HG03558 (cell line): ENCODE data around the gene RPS6KA2.

Source experiments
- ATAC-seq: cut with Tn5 transposase; IDR thresholded peaks from one replicate; pipeline ENCODE4 v1.9.1; 2021; ENCODE audit warnings: moderate number of reproducible peaks; ENCODE audit not compliant: unreplicated experiment; ENCODE audit errors: extremely low read depth

RPS6KA2 gene

DNA sequence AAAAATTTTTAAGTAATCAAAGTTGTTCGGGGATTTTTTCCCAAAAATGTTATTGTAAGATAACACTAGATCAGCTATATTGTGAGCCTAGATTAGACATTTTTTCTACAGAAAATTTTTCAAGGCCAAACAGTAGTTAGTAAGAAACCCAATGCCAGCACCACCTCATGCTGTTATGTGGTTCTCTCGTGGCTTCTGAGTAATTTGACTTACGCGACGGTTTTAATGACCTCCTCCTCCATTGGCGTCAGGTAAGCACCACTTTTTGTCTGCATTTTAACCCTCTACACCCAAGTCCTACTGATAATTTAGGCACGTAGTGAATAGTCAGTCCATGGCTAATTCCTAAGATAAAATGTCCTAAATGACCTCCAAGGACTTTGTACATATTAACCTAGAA, 9.7 kb downstream of the RPS6KA2 start:
- no peak for ATAC-seq

DNA sequence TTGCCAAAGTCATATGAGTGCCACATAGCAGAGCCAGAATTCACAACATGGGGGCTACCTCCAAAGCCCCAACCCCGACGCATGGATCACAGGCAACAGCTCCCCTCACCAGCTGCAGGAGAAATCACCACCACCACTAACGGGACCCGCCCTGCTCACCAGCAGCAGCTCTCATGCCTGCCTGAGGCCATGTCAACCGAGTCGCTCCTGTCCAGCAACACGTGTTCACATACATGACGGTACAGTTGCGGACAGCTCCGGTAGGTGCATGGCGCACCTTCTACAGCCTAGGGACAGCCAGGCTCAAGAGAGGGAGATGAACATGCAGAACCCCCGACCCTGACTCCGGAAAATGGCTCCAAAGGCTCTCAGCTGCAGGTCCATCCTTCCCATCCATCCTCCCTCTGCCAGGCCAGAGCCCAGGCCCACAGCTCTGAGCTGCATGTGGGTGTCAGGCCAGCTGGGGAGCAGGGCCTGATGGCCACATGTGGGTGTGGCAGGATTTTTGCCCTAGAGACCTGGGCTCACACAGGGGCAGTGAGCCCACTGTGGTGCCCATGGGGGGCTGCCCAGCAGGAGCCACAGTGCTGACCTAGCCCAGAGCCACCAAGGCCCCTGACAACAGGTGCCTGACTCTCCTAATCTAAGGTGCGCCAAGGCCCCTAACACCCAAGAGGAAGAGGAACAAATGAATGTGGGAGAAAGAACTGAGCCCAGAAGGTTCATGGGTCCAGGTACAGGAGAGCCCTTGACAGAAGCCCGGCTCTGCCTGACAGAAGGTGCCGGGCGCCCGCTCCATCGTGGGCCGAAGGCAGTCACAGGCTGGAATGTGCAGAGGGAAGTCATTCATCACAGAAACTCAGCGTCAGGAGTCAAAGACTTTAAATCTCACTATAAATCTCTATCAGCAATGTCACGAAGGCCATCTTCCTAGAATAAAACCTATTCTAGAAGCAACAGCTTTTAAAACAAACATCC, 10.5 kb downstream of the RPS6KA2 start:
- ATAC-seq = no peak

DNA sequence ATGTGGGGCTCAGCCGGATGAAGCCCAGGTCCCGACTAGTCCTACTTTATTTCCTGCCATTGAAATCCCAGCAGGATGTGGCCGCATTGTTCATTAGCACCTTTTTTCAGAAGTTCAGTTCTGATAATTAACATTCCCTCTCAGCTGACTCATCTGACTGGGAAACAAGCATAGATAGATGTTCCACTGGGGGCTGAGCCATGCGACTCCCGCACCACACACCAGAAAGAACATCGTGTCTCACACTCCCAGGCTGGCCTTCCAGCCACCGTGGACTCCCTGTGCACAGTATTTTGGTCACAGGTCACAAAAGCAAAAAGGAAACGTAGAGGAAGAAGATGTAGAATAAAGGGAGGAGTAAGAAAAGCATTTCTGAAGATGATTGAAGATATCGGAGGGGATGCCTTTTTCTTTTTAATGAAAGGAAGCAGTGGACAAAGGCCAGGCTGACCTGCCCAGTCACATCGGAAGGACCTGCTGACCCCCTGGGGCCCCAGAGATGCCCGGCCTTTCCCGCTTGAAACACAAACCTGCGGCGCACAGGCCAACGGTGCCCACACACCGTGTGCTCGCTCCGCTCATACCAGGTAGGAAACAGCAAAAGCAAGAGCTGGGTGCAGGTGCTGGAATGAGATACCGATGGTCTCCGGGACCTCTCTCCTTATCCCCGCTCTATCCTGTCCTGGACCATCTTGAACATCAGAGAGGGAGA, 11.8 kb downstream of the RPS6KA2 start:
- no peak for ATAC-seq

DNA sequence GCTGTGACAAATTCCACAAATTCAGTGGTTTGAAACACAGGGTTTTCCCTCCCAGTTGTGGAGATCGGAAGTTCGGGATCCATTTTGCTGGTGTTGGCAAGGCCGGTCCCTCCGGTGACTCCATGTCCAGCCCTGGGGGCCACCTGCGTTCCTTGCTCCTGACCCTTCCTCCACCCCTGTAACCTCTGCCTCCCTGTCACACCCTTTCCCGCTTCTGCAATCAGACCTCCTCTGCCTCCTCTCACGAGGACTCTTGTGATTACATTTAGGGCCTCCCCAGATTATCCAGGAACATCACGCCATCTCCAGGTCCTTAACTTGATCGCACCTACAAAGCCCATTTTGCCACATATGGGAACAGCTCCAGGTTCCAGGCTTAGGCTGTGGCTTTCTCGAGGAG, 12.5 kb downstream of the RPS6KA2 start:
- ATAC-seq = no peak

DNA sequence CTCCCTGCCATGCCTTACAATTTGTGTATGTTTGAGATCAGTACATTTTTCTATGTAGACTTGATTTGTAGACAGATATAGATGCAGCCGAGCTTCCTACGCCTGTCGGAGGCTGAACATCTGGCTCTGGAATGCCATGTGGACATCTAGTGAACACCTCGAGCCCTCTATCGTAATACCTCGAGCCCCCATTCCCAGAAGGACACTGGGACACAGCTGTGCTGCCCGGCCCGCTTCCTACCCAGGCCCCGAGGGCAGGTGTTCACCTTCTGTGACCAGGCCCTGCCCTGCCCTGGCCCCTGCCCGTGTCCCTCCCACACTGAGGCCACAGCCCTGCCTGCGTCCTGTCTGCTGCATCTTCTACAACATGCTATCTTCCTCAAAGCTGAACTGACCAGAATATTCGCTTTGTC, 12.9 kb downstream of the RPS6KA2 start:
- ATAC-seq = no peak

DNA sequence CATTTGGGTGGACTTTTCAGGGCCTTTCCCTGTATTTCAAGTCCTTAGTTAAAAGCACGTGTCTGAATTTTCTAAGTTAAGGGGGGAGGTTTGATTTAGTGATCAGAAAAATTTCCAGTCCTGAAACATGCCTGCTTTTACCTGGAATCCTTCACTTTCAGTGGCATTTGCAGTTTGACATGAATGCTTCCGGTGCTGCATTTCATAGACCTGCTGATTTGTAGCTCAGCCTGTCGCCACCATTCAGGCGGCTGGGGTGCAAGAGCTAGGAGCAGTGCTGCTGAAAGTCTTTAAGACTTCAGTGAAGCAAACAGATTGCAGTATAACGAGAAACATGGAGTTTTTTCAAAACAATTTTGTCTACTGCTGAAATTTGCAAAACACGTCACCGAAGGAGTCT, 14.0 kb downstream of the RPS6KA2 start:
- ATAC-seq = no peak

DNA sequence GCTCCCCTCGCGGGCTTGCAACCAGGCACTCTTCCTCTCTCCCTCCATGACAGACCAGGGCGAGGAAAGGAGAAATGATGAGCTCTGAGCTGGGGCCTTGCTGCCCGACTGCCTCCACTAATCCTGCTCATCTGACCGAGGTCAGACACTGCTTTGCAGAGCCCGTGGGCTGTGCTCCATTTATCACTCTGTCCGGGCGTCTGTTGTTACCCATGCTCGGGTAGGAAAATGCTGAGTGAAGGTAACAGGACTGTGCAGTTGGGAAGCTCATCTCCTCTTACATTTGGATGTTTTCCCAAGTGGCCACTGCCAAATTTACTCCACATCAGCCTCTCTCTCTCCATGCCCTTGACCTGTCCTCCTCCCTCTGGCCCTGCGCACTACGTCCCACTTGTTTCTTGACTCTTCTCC, 14.6 kb downstream of the RPS6KA2 start:
- ATAC-seq = no peak

DNA sequence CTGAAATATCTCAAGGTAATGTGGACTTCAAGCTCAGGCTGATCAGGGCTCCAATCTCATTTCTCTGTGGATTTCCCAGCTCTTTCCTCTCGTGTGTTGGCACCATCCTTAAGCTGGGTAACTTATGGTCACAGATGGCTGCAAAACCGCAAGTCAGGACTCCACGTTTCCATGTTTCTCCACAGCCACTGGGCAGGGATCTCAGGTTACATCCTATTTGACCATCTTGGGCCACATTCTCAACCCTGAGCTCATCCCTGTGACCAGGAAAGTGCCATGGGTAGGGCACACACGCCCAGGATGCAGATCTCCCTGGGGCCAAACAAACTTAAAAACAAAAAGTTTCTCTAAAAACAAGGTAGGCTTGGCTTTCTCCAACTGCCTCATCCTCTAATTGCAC, 15.4 kb downstream of the RPS6KA2 start:
- ATAC-seq = no peak

DNA sequence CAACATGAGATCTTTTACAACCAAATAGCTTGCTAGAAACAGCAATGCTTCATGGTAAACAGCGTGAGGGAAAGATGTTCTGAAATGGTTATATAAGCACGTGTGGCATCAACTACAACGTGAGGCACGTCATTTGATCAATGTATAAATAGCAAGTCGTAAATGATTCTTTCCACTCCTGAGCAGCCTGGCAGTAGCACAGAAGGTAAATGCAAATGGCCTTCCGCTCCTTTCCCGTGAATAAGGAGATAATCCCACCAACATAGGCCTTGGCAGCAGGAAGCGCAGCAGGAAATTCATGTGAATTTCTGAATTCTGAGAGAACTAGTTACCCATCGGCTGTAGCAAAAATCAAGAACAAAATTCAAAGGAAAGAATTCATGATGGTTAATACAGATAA, 17.0 kb downstream of the RPS6KA2 start:
- no peak for ATAC-seq

DNA sequence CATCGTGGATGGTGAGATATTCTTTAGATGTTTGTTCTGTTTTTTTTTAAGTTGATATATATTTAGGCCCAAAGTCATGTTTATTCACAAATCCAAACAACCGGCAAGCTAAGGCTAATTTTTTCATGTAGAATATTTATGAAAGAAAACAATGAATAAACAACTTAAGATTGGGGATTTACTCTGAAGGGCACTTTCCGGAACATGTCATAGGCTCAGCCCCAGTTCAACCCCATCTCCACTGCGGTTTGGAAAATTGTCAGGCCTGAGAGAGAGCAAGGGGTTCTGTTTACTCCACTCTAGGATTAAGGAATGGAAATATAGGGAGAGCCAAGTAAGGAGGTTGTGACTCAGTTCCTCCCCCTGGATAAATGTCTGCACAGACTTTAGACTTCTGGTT, 18.3 kb downstream of the RPS6KA2 start:
- ATAC-seq = no peak

DNA sequence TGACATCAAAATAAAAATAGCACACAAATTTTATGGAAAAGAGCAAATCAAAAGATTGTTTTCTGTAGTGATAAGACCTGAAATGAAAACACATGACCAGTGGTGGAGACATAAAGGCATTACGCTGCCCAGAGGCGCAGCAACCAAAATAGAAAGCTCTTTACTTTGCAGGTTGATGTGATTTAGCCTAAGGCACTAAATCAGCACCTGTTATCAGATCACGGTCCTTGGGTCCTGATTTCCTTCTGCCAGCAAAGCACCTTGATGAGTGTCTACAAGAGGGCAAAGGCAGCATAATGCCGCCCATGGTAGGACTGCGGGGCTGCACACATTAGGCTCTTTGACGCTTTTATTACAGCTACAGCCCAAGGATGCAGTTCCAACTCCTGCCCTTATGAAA, 21.3 kb downstream of the RPS6KA2 start:
- no peak for ATAC-seq

DNA sequence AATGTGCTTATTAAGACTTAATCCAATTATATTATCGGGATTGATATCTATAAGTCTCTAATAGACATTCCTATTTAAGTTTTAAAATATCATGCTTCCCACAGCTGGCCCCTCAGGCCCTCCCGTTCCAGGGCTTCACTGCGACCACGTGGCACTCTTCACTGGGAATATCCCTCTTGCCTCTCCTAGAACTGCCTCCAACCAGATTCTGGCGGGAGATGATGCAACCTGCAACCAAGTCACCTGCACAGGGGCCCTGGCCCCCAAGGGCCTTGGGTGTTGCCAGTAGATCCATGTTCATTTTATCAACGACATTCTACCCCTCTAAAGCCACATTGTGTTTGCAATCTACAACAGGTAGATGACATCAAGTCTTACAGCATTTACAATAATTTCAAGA, 22.1 kb downstream of the RPS6KA2 start:
- no peak for ATAC-seq

DNA sequence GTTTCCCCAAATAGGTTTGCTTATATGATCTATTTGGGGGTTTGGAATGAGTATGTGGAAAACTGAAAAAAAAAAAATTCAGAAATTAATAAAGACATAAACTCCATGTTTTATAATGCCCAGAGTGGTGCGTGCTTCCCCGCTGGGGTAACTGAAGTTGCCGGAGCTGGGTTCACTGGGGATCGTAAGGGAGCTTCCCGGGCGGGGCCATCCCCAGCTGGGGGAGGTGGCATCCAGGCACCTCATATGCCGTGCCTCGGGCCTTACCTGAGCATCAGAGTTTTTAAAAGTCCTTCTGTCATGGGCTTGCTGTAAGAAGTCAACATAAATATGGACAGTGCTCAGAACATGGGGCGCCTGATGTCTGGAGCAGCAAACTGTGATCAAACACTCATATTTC, 22.7 kb downstream of the RPS6KA2 start:
- ATAC-seq = no peak

DNA sequence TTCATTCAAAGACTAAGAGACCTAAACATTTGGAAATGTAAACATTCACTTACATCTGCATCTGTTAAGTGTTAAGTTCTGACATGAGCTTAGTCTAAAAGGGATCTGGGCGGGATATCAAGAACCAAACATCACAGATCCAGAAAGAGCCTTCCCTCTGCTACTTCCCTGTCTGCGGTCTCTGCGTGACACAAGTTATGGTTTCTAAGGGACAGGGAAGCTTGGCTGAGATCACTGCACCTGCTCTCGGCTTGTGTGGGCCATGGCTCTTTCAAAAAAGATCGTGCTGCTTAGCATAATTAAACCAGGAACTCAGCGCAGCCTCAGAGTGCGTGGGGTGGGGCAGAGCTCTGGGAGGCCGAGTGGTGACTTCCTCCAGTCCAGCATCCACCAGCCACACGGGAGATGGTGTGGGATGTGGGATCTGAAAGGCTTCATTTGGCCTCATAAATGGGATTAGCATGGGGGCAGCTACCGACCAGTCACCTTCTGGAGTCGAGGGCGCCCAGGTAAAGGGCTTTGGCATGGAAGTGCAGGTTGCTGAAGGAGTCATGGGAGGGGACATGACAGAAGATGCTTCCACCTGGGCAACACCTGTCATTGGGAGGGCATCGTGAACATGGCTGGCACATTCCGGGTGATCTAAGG, 23.9 kb downstream of the RPS6KA2 start:
- no peak for ATAC-seq

DNA sequence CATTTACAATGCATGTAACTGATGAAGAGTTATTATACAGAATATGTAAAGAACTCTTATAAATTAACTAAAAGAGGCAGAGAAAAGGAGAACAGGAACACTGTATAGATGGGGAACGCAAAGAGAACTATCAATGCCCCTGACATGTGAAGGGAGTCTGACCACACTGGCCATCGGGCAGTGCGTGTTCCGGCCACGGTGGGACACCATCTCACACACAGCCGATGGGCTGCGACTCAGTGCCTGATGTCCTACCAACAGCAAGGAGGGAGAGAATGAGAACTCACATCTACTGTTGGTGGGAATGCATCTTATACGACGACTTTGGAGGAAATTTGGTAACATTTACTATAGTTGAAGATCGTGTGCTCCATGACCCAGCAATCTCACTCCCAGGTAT, 25.1 kb downstream of the RPS6KA2 start:
- ATAC-seq = no peak

DNA sequence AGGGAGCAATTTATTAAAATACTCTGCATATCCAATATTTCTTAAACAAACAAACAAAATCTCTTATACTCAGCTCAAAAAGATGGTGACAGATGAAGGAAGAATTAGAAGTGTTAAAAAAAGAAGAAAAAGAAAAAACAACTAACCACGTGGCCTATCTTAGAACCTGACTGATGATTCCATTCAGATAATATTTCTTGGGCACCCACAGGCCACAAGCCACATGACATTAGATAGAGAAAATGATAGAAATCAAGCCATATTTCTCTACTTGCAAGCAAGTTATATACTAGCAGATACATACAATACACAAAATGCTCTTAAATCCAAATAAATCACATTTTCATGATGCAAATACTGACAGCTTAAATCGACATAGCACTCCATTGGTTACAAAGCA, 26.1 kb downstream of the RPS6KA2 start:
- ATAC-seq = no peak

DNA sequence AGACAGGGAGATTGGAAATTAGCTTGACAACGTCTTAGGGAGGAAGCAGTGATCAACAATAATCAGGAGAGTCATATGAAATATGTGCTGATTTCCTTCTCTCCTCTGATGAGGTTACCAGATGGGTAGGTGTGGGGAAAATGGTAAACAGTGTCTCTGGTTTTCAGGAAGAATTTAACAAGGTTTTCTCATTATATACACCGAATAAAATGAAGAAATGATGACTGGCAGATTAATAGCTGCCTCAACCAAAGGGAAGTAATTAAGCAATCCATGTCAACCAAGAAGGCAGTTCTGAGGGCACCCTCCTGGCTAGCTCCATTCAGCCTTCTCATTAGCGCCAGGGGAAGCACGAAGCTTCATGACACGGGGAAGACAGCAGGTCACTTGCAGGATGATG, 27.8 kb downstream of the RPS6KA2 start:
- no peak for ATAC-seq

DNA sequence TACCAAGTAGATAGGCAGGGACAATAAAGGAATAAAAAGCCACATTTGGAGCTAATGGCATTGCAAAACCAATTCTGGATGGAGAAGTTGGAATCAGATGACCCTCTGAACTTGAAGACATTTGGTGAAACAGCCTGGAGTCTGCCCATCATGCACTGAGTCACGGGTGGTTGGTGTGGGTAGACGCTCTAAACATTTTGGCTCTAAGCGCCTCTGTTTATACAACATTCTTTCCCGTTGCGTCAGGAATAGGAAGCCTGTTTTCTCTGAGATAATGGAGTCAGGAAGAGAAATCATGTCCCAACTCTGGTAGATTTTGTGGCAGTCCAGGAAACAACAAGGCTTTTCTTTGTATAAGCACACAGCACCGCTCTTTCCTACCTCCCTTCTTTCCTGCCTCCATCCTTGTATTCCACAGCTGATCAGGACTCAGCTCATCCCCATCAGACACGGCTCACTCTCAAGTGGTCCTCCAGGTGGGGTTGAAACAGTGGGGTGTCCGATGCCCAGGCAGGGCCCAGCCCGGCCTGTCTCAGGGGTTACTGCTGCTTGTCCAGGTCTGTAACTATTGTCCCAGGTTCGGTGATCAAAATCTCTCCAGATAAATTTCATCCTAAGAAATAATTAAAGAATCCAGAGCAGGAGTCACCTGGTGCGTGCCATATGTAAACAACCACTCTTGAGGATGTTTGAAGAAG, 28.5 kb downstream of the RPS6KA2 start:
- ATAC-seq = no peak

DNA sequence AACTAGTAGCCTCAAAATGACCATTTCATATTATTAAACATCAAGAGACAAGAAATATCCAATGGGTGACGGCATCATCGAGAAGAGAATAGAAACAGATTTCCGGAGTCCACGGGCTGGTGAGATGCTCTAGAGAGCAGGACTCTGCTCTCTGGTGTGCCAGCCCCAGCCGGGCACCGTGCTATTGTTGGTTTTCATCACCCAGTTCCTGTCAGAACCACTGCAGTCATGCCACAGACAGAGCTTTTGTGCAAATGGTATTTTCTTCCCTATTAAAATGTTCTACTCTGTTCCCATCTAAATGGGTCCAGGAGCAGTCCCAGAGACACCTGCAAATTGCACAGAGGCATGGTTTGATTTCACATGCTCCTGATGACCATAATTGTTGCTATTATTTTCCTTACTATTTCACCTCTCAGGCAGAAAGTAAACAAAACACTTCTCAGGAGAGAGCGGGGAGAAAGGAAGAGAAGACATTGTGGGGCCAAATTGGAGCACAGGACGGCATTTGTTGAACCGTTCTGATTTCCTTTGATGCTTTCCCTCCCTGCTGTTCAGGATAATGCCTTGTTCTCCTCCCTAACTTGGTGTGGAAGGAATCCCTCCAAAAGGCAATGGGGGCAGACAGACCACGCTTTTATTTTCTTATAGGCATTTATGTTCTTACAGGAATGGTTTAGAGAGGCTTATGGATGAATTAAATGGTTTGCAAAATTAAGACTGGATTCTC, 29.2 kb downstream of the RPS6KA2 start:
- no peak for ATAC-seq
